GM19035 (cell line): ENCODE results near the gene HEPH.
"Not testable (repeated sequence)": the region's sequence is repeated elsewhere in the genome, so short reads cannot be mapped to it uniquely, and the experiment has no call there.

ENCODE experiments used
- ATAC-seq: cut with Tn5 transposase; IDR thresholded peaks from one replicate; pipeline ENCODE4 v1.9.1; 2021; ENCODE audit not compliant: unreplicated experiment

HEPH gene

DNA sequence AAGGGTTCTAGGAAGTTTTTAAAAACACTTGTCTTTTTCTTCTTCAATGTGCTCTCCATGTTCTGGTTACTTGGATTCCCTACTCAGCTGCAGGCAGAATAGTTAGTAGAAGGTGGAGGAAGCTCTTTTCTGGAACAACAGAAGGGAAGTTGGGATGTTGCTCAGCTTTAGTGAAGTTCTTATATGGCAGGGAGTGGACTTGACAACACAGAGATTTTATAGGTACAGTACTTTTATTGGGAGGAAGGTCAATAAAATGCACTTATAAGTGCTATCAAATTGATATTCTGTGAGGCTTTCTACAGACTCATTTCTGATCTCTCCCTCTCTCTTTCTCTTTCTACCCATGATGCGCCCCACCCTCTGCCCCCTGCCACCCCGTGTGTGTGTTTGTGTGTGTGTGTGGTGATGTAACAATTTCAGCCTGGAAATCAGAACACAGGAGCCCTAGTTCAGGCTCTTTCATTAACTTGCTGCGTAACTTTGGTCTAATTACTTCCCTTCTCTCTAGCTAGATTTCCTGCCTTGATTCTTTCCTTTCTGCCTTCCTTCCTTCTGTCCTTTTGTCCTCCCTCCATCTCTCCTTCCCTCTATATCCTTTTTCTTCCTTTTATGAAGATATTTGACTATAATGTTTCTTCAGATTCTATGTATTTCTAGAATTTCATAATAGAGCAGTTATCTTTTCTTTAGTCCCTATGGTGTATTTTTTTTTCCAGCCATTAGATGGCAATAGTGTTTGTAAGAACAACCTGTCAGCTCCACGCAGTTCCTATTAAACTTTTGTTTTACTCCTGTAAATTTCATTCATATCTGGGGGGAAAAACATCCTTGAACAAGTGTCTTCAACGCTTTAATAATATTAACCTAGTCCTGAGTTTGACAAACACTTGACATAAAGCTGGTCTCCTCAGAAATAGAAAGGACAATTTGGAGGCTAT, 37.1 kb downstream of the HEPH start:
- no peak for ATAC-seq

DNA sequence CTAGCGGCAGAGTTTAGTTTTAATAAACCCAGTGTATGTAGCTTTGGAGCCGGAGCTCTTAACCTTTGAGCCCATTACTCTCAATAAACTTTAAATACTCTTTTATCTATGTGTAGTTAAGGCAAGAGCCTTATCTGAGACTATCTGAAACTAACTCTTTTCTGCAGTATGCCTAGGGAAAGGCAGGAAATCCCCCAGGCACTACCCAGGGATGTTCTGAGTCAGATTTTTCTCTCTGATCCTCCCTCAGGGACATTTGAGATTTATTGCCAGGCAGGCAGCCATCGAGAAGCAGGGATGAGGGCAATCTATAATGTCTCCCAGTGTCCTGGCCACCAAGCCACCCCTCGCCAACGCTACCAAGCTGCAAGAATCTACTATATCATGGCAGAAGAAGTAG, 39.1 kb downstream of the HEPH start:
- no peak for ATAC-seq

DNA sequence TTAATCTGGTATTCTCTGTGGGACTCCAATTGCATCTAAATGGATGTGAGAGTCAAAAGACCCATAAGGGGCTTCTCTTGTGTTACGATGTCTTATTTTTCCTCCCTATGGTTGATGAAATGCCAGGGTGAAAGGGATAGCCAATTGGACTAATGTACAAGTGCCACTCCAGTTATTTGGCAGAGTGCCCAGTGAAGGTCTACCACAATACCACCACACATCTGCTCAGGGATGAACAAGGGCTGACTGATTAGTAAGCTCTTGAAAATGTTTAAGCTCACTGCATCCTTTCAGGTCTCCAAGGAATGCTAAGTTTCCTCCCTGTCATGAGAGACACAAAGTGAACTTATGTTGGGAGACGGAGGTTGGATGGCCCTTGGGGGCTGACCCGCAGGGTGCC, 57.8 kb downstream of the HEPH start:
- ATAC-seq: no peak

DNA sequence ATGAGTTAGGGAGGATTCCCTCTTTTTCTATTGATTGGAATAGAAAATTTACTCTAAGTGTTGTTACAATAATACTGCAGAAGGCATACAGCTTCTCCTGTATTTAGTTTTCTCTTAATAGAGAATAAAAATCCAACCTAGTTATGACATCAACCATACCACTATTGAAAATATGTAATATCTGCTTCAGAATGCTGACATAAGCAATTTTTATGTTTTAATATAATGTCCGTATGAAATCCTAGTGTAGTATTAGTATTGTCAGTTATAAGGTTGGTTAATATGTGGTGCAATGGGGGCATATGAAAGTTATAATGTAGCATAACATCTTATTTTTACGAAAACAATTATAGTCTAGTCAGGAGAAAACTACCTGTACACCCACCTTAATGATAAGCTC, 68.2 kb downstream of the HEPH start:
- ATAC-seq: no peak

DNA sequence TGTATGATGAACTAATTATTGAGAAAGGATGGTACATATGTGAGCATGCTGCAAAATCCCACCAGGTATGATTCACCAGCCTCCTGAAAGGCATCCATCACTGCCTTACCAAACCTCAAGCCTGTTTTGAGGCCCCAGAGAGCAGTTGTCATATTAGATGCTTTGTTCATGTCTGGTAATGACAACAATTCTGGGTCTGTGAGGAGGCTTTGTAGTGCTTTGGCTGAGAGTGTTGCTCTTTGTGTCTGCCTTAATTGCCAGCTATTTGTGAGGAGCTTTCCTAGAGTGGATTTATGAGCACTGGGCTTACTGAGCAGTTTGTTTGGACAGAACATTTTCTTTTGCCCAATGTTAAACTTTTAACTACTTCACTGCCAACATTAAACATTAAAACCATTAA, 69.2 kb downstream of the HEPH start:
- ATAC-seq: no peak

DNA sequence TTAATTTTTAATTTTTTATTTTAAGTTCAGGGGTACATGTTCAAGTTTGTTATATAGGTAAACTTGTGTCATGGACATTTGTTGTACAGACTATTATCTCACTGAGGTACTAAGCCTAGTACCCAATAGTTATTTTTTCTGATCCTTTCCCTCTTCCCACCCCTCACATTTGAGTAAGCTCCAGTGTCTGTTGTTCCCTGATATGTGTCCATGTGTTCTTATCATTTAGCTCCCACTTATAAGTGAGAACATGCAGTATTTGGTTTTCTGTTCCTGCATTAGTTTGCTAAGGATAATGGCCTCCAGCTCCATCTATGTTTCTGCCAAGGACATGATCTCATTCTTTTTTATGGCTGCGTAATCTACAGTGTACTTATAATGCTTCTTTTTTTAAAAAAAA, 69.9 kb downstream of the HEPH start:
- ATAC-seq: not testable (repeated sequence)

DNA sequence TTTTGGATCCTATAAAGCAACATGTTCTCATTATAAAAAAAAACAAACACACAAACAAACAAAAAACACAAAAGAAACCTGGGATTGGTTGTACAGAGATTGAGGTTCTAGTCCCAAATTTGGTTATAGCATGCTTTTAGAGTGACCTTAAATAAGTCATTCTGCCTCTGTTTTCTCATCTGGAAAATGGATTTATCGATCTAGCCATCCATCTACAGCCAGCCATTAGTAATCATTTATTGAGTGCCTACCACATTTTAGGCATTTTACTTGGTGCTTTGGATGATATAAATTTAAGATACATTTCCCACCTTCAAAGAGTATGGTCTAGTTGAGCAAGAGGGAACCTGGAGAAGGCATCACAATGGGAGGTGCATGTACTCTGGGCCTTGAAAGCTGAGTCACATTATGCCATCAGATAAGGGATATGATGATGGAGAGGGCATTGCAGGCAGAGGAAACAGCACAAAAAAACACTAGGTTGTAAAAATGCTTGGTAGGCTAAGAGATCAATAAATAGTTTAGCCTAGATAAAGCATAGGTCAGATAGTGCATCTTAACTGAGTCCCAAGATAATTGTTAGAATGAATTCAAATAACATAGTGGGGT, 91.4 kb downstream of the HEPH start:
- no peak for ATAC-seq

DNA sequence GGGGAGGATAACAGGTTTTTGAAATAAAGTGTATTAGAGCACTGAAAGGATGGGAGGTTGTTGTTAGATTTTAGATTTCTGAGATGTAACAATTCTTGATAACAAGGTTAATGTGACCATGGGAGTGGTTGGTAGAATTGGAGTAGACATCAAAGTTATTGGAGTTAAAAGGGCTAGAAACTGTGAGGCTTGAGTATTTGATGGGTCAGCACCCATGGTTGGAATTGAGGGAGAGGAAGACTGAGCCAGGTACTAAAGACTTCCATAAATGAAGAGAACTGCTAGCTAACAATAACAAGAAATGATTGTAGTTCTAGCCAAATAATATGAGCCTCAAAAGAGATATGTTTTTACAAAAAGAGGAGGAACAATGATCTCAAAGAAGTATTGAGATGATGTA, 98.8 kb downstream of the HEPH start:
- no peak for ATAC-seq
